GM04503 (cell line): Measurements from ENCODE around the gene DYNLRB2.
A peak's percentile ranks its signal among the peaks of the same experiment; 100 is the strongest.

Experiments used
- DNase-seq: peaks from one replicate; pipeline ENCODE4 v3.0.0-alpha.2; 2012; ENCODE audit warnings: low read depth

DYNLRB2 gene

DNA sequence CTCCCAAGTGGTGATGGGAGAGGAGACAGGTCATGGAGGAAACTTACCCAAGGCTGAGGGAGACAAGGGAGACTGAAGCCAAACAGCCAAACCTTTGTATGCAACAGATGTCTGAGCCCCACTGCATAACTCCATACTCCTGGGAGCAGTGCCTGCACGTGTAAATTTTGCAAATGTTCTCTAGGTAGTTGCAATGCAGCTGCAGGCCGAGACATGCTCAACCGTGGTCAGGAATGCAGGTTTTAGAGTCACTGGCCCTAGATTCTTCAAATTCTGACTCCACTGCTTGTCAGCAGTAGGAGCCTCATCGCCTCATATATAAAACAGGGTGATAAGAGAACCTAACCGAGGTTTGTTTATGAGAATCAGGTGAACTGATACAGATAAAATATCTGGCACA, 11.5 kb downstream of the DYNLRB2 start:
- DNase-seq = no peak

GRCh38 chr16:80554033-80554432, 13.2 kb downstream of the DYNLRB2 start:
- DNase-seq = no peak

DNA sequence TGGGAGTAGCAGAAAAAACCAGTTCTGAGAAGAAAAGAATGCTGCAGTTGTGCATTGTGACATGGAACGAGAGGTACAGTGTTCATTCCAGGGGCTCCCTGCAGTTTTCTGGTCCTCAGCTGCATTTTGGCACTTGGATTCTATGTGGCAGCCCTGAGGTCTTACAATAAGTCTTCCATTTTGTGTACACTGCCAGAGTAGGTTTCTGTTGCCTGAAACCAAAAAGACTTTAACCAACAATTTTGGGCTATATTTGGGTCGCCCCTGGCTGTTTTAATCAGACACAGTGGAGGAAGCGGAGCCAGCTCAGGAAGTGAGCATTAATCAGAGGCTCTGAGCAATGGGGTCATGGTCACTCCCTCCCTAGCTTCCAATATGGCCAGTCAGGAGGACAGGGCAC, 15.7 kb downstream of the DYNLRB2 start:
- DNase-seq = no peak

DNA sequence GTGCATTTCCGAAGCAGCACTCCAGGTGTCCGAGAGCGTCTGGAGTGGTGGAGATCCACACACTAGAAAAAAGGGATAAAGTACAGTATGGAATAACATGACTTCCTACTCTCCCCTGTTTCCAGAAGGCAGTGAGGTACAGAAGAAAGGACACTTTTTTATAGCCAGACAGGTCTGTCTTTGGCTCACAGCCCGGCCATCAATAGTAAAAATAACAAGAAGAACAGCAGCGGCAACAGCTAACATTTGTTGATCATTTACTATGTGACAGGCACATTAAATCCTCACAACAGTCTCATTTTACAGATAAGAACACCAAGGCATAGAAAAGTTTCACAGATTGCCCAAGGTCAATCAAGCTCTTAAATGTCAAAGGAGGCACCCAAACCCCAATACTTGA, 16.2 kb downstream of the DYNLRB2 start:
- no peak for DNase-seq

DNA sequence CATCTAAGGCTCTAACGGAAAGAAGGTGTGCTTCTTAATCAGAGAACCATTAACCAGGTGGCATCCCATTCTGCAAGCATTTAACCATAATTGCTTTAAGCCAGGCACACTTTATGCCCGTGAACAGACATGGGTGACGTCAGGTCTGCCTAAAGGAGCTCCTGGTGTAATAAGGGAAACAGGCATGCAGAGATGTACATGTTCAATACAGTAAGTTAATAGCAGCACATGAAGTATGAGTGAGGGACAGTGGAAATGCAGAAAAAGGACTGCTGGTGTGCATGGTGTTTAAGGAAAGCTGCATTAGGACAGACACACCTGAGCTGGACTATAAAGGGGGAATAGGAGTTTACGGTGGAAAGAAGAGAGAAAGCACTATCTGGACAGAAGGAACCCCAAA, 18.6 kb downstream of the DYNLRB2 start:
- DNase-seq = no peak

GRCh38 chr16:80563066-80563465, 22.3 kb downstream of the DYNLRB2 start:
- DNase-seq = no peak

DNA sequence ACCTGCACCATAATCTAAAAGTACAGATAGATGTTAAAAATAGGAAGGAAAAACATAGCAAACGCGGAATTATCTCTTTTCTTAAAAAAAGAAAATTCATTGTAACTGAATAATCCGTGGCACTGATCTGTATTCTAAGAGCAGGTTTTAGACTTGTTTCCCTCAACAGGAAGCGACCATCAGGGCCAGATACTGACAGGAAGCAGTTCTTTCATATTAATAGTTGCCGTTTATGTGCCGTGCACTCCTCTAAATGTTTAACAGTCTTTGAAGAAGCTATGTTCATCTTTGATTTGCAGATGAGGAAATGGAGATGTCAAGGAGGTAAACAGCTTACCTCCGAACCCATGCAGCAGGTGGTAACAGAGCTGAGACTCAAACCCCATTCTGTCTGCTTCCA, 23.6 kb downstream of the DYNLRB2 start:
- DNase-seq = no peak

DNA sequence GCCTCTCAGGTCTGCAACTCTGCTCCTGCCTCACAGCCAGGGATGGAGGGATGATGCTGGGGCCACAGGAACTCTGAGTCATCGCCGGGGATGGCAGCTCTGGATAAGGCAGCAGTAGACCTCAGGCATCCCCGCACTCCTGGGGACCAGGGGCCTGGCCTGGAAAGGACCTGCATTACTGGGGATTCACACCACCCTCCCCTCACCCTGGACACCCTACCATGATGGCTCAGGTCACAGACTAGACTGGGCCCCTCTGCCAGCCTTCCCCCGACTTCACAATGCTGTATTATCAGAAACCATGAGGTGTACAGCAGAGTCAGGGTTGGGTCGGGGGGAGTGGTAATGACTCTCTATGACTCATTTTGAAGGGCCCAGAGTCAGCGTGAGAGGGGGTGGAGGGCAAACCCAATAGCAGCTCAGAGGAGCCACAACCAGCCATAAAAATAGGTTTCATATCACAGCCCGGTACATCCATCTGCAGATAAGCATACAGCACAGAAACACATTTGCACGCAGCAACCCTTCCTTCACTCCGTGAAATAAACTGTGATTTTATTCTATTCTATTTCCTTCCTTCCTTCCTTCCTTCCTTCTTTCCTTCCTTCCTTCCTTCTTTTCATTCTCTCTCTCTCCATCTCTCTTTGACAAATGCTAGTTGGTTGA, 28.8 kb downstream of the DYNLRB2 start:
- DNase-seq = no peak

GRCh38 chr16:80570106-80570478, 29.3 kb downstream of the DYNLRB2 start:
- no peak for DNase-seq

DNA sequence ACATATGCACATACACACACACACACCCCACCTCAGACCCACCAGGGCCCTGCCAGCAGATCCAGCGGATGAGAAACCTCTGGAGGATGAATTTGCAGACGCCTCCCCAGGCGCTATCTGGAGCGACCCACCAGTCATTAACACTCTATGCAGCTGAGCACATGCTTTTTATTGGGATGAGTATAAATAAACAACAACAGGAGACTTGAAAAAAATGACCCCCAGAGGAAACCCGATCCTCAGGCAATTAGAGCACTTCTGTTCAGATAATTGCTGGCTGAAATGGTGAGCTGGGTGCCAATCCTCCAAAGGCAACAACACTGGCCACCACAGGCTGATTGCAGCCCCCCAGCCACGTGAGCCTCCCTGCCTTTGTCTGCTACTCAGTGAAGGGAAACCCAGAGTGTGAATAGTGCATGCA, 32.9 kb downstream of the DYNLRB2 start:
- no peak for DNase-seq

DNA sequence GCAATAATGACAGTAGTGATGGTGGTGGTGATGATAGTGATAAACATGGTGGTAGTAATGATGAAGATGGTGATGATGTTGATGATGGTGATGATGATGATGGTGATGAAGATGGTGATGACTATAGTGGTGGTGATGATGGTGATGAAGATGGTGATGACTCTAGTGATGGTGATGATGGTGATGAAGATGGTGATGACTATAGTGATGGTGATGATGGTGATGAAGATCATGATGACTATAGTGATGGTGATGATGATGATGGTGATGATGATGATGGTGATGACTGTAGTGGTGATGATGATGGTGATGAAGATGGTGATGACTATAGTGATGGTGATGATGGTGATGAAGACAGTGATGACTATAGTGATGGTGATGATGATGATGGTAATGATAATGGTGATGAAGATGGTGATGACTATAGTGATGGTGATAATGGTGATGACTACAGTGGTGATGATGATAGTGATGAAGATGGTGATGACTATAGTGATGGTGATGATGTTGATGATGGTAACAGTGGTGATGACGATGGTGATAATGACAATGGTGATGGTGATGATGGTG, 35.6 kb downstream of the DYNLRB2 start:
- no peak for DNase-seq

- DNase-seq = no peak
Observed at GRCh38 chr16:80577485-80578280, 36.9 kb downstream of the DYNLRB2 start.

DNA sequence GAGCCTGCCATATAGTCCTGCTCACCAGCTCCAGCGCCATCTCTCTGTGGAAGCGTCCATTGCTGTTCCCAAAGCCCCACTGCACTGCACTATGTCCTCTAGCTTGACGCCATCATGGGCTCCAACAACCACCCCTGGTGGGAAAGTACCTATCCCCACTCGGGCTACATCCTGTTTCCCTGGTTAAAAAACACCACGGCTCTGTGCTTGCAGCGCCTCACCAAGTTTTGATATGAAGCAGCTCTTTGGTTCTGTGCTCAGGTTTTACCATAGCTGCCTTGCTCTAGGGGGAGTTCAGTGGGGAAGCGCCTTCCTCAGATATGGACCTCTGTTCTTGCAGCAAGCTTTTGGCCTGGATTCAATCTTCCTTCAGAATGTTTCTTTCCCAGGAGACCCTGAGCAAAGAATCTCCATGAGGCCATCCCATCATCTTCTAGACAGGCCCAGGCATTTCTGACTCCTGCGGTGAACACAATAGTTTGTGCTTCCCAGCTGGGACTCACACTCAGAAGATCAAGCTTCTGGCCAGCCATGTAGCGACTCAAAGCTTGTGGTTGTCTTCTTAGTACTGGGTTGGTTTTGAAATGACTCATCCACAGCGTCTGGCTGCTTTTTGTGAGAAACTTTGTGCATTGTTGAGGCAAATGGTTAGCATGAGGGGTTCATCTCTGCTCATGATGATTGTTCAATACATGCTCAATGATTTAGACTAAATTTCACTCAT, 39.5 kb downstream of the DYNLRB2 start:
- peak; percentile 21 for DNase-seq

GRCh38 chr16:80583466-80583865, 42.7 kb downstream of the DYNLRB2 start:
- DNase-seq = peak; percentile 52

DNA sequence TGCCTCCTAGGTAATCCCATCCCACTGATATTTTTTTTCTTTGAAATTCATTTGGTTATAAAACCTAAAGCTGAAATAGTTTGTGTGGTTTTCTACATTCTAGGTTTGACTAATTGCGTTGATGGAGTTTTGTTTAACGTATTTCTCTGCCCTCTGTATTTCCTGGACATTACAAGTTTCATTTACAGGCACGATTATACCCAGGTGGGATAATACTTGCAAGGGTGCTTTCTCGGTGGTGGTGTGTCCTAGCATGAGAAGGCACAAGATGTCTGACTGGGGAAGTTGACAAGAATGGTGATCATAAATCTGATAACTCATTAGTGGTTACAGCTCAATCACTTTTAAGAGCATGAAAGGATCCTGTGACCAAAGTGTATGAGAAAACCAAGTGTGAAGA, 45.0 kb downstream of the DYNLRB2 start:
- DNase-seq = no peak

DNA sequence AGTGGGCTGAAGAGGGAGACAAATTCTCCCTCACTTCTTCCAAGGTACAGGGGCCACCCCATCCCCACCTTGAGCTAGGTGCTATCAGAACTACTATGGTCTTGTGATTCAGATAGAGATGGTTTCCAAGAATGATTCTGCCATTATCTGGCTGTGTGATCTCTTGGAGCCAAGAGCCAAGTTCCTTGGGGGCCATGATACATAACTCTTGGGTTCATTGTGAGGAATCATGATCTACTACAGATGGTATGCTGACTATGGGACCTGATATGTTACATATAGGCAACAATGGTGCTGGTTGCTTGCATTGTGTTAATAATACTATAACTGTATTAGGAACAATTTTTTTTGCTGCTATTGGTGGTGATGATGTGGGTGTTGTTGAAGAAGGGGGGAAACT, 45.7 kb downstream of the DYNLRB2 start:
- no peak for DNase-seq

GRCh38 chr16:80587071-80587470, 46.3 kb downstream of the DYNLRB2 start:
- no peak for DNase-seq

- DNase-seq = no peak
Observed at GRCh38 chr16:80591071-80591915, 50.5 kb downstream of the DYNLRB2 start.

- no peak for DNase-seq
Observed at GRCh38 chr16:80592273-80592672, 51.5 kb downstream of the DYNLRB2 start.

GRCh38 chr16:80594756-80595155, 54.0 kb downstream of the DYNLRB2 start:
- peak; percentile 15 for DNase-seq

DNA sequence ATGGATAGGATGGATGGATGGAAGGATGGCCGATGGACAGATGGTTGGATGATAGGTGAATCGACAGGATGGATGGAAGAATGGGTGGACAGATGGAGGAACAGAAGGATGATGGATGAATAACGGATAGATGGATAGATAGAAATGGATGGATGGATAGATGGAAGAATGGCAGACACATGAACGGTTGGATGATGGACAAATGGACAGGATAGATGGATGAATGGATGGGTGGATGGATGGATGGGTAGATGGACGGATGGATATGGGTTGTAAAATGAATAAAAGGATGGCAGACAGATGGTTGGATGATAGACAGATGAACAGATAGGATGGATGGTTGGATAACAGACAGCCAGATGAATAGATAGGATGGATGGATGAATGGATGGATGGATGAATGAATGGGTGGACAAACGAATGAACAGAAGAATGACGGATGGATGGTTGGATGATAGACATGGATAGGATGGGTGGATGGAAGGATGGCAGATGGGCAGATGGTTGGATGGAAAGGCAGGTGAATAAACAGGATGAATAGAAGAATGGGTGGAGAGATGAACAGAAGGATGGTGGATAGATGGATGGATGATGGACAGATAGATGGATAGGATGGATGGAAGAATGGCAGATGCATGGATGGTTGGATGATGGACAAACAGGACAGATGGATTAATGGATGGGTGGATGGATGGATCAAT, 55.9 kb downstream of the DYNLRB2 start:
- no peak for DNase-seq
